ENCODE measurements around the gene ZKSCAN8. TPM values are rescaled to one million over a fixed set of nuclear protein-coding genes. Genes with fewer than 3 reads are reported as not detected.
"Not testable (repeated sequence)": the region's sequence is repeated elsewhere in the genome, so short reads cannot be mapped to it uniquely, and the experiment has no call there.

ZKSCAN8 gene
- total RNA-seq = 1 to 10 TPM; 5.4 to 7.2 (median 6.8) TPM
- long read RNA-seq = 0 reads

DNA sequence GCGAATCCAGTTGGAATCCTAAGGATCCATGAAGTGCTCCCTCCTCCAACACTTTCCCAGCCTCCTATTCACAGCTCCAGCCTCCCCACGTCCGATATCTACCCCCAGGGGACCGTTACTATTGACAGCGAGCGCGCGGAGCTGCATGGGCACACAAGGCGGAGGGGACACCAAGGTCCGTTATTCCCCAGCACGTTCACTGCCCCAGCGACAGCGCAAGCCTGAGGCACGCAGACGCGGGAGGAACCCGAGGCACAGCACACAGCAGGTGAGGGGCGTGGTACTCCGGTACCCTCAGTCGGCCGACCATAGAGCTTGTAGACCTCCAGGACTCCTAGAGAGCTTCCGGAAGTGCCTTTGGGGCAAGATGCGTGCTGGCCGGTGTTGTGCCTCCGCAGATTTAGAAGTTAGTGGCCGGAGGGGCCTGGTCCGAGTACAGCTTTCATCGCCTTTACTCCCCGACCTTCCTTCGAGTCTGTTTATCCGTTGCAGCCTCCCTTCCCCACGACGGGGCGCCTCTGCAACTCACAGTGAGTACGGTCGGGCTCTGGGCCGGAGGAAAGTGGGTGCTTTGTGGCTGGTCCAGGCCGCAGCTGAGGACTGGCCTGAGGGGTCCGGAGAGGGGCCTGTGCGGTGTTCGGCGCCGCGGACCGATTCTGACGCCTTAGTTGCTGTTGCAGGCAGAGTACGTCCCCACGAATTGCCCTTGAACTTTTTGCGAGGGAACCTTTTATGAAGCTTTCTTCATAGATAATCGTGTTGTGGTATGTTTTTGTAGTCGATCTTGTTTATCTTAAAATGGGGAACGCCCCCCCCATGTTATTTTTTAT lies at the start of gene ZKSCAN8:
TSS of gene ZKSCAN8 (plus strand) at position 384 of the 830 bp plus-strand sequence. CDS start 6,525 bp downstream, outside the sequence.
- peak; percentile 85 to 90 (median 85) for DNase-seq
- WGBS (ENCODE audit: insufficient coverage, low coverage, low lambda C conversion rate, missing lambda C conversion rate) = 2% methylated on average over 35 of the region's 52 CpGs
- intact Hi-C loops (cut with DNase I) = no loop called here
- Histone ChIP-seq H3K27ac (peak within 1 kb of the TSS; percentile 42 to 66 (median 61)), H3K9me3 (no peaks in the 10 kb centered on the region), H3K4me1 (peaks cover 0 to 15% (median 5%) of the 10 kb centered on the region in 4 donors), H3K27me3 (no peaks in the 10 kb centered on the region), H3K4me3 (peak within 1 kb of the TSS; percentile 73 to 90 (median 82)), H3K36me3 (peaks cover 0 to 6% (median 0%) of the 10 kb centered on the region in 4 donors)
- peak; percentile 89 to 95 (median 90) for ATAC-seq
- TF ChIP-seq, protein P1, sequence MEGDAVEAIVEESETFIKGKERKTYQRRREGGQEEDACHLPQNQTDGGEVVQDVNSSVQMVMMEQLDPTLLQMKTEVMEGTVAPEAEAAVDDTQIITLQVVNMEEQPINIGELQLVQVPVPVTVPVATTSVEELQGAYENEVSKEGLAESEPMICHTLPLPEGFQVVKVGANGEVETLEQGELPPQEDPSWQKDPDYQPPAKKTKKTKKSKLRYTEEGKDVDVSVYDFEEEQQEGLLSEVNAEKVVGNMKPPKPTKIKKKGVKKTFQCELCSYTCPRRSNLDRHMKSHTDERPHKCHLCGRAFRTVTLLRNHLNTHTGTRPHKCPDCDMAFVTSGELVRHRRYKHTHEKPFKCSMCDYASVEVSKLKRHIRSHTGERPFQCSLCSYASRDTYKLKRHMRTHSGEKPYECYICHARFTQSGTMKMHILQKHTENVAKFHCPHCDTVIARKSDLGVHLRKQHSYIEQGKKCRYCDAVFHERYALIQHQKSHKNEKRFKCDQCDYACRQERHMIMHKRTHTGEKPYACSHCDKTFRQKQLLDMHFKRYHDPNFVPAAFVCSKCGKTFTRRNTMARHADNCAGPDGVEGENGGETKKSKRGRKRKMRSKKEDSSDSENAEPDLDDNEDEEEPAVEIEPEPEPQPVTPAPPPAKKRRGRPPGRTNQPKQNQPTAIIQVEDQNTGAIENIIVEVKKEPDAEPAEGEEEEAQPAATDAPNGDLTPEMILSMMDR (IDR thresholded peaks at IDR 0.05) = no peak
- TF ChIP-seq POLR2A (IDR thresholded peaks at IDR 0.05) = peak; percentile 67

DNA sequence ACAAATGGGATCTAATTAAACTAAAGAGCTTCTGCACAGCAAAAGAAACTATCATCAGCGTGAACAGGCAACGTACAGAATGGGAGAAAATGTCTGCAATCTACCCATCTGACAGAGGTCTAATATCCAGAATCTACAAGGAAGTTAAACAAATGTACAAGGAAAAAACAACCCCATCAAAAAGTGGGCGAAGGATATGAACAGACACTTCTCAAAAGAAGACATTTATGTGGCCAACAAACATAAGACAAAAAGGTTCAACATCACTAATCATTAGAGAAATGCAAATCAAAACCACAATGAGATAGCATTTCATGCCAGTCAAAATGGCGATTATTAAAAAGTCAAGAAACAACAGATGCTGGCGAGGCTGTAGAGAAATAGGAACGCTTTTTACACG lies 39.5 kb upstream of the ZKSCAN8 start:
- DNase-seq; H3K27ac ChIP-seq; H3K4me3 ChIP-seq; ATAC-seq; H3K36me3 ChIP-seq; H3K27me3 ChIP-seq; intact Hi-C loops (cut with DNase I); H3K4me1 ChIP-seq; H3K9me3 ChIP-seq: not testable (repeated sequence)
- 72% methylated on average over 7 of the region's 7 CpGs for WGBS (ENCODE audit: insufficient coverage, low coverage, low lambda C conversion rate, missing lambda C conversion rate)

DNA sequence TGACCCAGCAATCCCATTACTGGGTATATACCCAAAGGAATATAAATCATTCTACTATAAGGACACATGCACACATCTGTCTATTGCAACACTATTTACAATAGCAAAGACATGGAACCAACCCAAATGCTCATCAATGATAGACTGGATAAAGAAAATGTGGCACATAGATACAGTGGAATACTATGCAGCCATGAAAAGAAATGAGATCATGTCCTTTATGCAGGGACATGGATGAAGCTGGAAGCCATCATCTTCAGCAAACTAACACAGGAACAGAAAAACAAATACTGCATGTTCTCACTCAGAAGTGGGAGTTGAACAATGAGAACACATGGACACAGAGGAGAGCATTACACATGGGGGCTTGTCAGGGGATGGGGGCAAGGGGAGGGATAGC lies 39.0 kb upstream of the ZKSCAN8 start:
- H3K9me3 ChIP-seq; H3K36me3 ChIP-seq; H3K27ac ChIP-seq; intact Hi-C loops (cut with DNase I); H3K27me3 ChIP-seq; H3K4me3 ChIP-seq; H3K4me1 ChIP-seq; DNase-seq; ATAC-seq: not testable (repeated sequence)

DNA sequence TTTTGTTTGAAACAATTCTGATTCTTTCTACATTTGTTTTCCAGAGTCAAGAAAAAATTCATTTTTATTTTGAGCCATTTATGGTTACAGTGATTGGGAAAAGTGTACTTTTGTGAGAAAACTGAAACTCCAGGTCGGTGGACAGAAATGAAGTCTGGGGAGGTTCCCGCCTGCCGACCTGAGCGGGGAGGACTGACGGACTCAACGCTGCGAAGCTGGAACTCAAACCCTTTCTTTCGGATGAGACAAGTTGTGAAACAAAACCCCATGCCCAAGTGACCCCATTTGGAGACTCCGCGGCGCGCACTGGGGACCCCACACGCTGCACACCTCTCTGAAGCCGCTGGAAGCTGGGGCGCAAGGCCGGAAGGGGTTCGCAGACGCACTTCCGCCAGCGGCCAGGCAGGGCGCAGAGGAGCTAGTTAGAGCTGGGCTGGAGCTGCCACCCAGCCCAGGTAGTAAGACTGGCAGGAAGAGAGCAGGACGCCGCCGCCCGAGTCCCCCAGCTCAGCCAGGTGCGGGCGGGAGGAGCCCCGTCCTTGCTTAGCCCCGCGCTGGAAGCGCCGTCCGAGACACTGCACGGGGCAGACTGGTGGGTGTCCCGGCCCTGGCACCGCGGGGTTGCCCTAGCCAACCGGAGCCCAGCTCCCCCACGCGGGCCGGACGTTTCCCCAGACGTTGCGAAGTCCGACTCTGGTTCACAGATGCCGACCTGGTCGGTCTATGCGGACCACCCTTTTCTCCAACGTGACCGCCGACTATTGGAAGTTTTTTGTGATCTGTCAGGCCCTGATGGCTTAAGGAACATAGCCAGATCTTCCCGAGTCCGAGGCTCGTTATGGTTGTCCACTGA lies 37.1 kb upstream of the ZKSCAN8 start:
- Histone ChIP-seq H3K27ac (peak overlapping the region; percentile 49 to 74 (median 66)), H3K4me1 (no peaks in the 10 kb centered on the region), H3K9me3 (no peaks in the 10 kb centered on the region), H3K27me3 (no peaks in the 10 kb centered on the region), H3K36me3 (no peaks in the 10 kb centered on the region), H3K4me3 (peak overlapping the region; percentile 65 to 72 (median 72))
- 3% methylated on average over 27 of the region's 54 CpGs for WGBS (ENCODE audit: insufficient coverage, low coverage, low lambda C conversion rate, missing lambda C conversion rate)
- intact Hi-C loops (cut with DNase I) = no loop called here
- peak; percentile 100 for ATAC-seq
- peak; percentile 81 to 88 (median 87) for DNase-seq
- peak; percentile 83 for TF ChIP-seq POLR2A (IDR thresholded peaks at IDR 0.05)
- TF ChIP-seq, protein P1 (IDR thresholded peaks at IDR 0.05) = peak; percentile 51 to 65 (median 62)

DNA sequence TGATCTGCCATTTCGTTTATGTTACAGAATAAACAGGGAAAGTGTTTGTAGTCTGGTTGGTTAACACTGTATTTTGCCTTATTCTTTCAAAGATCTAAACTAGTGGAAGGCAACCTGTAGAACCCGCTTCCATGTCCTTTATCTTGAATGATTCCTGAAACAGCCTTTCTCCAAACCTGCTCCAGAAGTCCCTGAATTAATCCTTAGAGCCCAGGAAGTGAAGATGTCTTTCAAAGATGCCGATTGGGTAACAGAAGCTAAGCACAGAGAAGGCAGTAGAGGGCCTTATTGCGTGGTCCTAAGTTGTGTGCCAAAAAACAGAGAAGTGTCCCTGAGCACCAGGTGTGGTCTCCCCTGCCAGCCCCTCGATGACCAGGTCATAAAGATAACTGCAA lies 36.4 kb upstream of the ZKSCAN8 start:
- no peaks in the 10 kb centered on the region for H3K4me1 ChIP-seq
- no peaks in the 10 kb centered on the region for H3K27me3 ChIP-seq
- no peaks in the 10 kb centered on the region for H3K36me3 ChIP-seq
- no peak for ATAC-seq
- TF ChIP-seq POLR2A (IDR thresholded peaks at IDR 0.05) = no peak
- TF ChIP-seq, protein P1 (IDR thresholded peaks at IDR 0.05) = no peak
- intact Hi-C loops (cut with DNase I) = no loop called here
- no peak for DNase-seq
- H3K27ac ChIP-seq = no peak overlapping the region
- no peaks in the 10 kb centered on the region for H3K9me3 ChIP-seq
- WGBS (ENCODE audit: insufficient coverage, low coverage, low lambda C conversion rate, missing lambda C conversion rate) = 30% methylated on average over 5 of the region's 5 CpGs
- H3K4me3 ChIP-seq = peak overlapping the region; percentile 65 to 72 (median 72)
